ENCODE data around the gene TSPAN4.

GRCh38 chr11:821512-822371 lies 20.9 kb upstream of the TSPAN4 start:
- no peak for TF ChIP-seq CTCF (IDR thresholded peaks at IDR 0.05; ENCODE audit: low read depth, low read length, missing input control)
- no peak for TF ChIP-seq MAX (IDR thresholded peaks at IDR 0.05)
- TF ChIP-seq ZBTB33 (IDR thresholded peaks at IDR 0.05) = no peak
- TF ChIP-seq HNF4G (IDR thresholded peaks at IDR 0.05) = no peak
- TF ChIP-seq REST (IDR thresholded peaks at IDR 0.05) = no peak
- peak; percentile 53 for TF ChIP-seq SP1 (IDR thresholded peaks at IDR 0.05)
- no peak for TF ChIP-seq FOXA2 (IDR thresholded peaks at IDR 0.05)
- TF ChIP-seq JUND (IDR thresholded peaks at IDR 0.05) = no peak
- no peak for TF ChIP-seq RAD21 (IDR thresholded peaks at IDR 0.05)
- TF ChIP-seq TAF1 (conservative IDR thresholded peaks at IDR 0.05) = no peak
- no peak for TF ChIP-seq ATF3 (IDR thresholded peaks at IDR 0.05)
